Upper lobe of left lung (tissue), 4 donors: Measurements from ENCODE around the gene FAM118B.

Source experiments
- POLR2A ChIP-seq, 4 donors: fragments of 450-650 bp; IDR thresholded peaks; one replicate each; pipeline ENCODE4 v1.5.1; 2016 to 2017; ENCODE audit warnings: antibody characterized with exemption in 4 of 4, mild to moderate bottlenecking in 2 of 4
- POLR2AphosphoS5 ChIP-seq, 2 donors: sonication (generic); formaldehyde crosslinking; IDR thresholded peaks; one replicate each; pipeline ENCODE4 v1.5.1; 2017; ENCODE audit warnings: antibody characterized with exemption in 2 of 2
- TF ChIP-seq, protein P1 (sequence below), 6 experiments: fragments of 450-650 bp in 4 of 6; fragments of 200-600 bp in 2 of 6; sonication (generic) in 2 of 6; IDR thresholded peaks; one replicate each; pipeline ENCODE4 v1.5.1; 2016 to 2019; ENCODE audit warnings: antibody characterized with exemption in 6 of 6

DNA sequence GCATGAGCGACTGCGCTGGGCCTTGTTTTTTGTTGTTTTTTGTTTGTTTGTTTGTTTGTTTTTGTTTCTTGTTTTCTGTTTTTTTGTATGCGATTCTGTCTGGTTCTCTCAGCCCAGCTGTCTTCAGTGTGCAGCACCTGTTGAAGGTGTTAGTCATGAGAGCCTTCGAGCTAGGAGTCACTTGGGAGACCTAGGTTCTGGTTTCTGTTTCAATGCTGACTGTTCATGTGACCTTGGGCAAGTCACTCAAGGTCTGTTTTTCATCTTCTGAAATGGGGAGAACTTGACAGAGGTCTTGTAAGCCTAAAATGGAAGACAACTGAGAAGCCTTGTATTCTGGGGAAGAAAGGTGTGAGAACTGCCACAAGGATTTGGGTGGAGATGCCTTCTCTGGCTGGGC, 94.1 kb downstream of the FAM118B start:
- TF ChIP-seq POLR2A (IDR thresholded peaks at IDR 0.05) (no peak), POLR2AphosphoS5 (IDR thresholded peaks at IDR 0.05) (no peak)
- TF ChIP-seq, protein P1, sequence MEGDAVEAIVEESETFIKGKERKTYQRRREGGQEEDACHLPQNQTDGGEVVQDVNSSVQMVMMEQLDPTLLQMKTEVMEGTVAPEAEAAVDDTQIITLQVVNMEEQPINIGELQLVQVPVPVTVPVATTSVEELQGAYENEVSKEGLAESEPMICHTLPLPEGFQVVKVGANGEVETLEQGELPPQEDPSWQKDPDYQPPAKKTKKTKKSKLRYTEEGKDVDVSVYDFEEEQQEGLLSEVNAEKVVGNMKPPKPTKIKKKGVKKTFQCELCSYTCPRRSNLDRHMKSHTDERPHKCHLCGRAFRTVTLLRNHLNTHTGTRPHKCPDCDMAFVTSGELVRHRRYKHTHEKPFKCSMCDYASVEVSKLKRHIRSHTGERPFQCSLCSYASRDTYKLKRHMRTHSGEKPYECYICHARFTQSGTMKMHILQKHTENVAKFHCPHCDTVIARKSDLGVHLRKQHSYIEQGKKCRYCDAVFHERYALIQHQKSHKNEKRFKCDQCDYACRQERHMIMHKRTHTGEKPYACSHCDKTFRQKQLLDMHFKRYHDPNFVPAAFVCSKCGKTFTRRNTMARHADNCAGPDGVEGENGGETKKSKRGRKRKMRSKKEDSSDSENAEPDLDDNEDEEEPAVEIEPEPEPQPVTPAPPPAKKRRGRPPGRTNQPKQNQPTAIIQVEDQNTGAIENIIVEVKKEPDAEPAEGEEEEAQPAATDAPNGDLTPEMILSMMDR (IDR thresholded peaks at IDR 0.05): no peak
